22Rv1 (cell line): ENCODE results near the gene LRRC38.
"Not testable (repeated sequence)": the region's sequence is repeated elsewhere in the genome, so short reads cannot be mapped to it uniquely, and the experiment has no call there.

Experiments used
- H3K27ac ChIP-seq: fragments of 450-650 bp; 2 replicates; pipeline ENCODE4 v1.5.1; 2017
- CTCF ChIP-seq: fragments of 450-650 bp; IDR thresholded peaks from 2 replicates; pipeline ENCODE4 v1.5.1; 2017; ENCODE audit warnings: mild to moderate bottlenecking
- ZFX ChIP-seq: fragments of 450-650 bp; IDR thresholded peaks from 2 replicates; pipeline ENCODE4 v1.6.1; 2017; ENCODE audit warnings: antibody characterized with exemption, borderline replicate concordance

The LRRC38 gene

GRCh38 chr1:13513895-13514546 lies at the start of gene LRRC38:
Gene LRRC38 (minus strand): TSS chr1:13514003. CDS start chr1:13513593, 410 bp downstream.
- H3K27ac ChIP-seq, result no peak within 1 kb of the TSS

GRCh38 chr1:13562981-13563380 lies 49.2 kb upstream of the LRRC38 start:
- not testable (repeated sequence) for H3K27ac ChIP-seq

More at GRCh38 chr1:13513895-13514546, at the start of gene LRRC38:
- TF ChIP-seq ZFX (no peak), CTCF (no peak)

- TF ChIP-seq ZFX (no peak), CTCF (no peak)
- H3K27ac ChIP-seq, result no peak overlapping the region
Measured at GRCh38 chr1:13560541-13560940, 46.7 kb upstream of the LRRC38 start.

- no peak overlapping the region for H3K27ac ChIP-seq
- TF ChIP-seq CTCF, result no peak
- TF ChIP-seq ZFX, result no peak
Measured at GRCh38 chr1:13556224-13556764, 42.5 kb upstream of the LRRC38 start.

GRCh38 chr1:13554798-13555197 lies 41.0 kb upstream of the LRRC38 start:
- TF ChIP-seq CTCF (no peak), ZFX (no peak)
- no peak overlapping the region for H3K27ac ChIP-seq

- H3K27ac ChIP-seq, result no peak overlapping the region
Measured at GRCh38 chr1:13550663-13551062, 36.9 kb upstream of the LRRC38 start.

GRCh38 chr1:13549521-13549920 lies 35.7 kb upstream of the LRRC38 start:
- H3K27ac ChIP-seq, result no peak overlapping the region
- no peak for TF ChIP-seq CTCF
- TF ChIP-seq ZFX, result no peak

More at GRCh38 chr1:13550663-13551062, 36.9 kb upstream of the LRRC38 start:
- TF ChIP-seq ZFX, result no peak
- no peak for TF ChIP-seq CTCF
